HG03460 (cell line): ENCODE data around the gene CADPS.

Experiments
- ATAC-seq: cut with Tn5 transposase; IDR thresholded peaks from one replicate; pipeline ENCODE4 v1.9.1; 2021; ENCODE audit not compliant: unreplicated experiment

CADPS gene

GRCh38 chr3:62527474-62527873 lies 347.7 kb downstream of the CADPS start:
- no peak for ATAC-seq

GRCh38 chr3:62525281-62525680 lies 349.9 kb downstream of the CADPS start:
- no peak for ATAC-seq

GRCh38 chr3:62523672-62524071 lies 351.5 kb downstream of the CADPS start:
- no peak for ATAC-seq

GRCh38 chr3:62521464-62522105 lies 353.6 kb downstream of the CADPS start:
- ATAC-seq, result no peak

GRCh38 chr3:62503516-62503915 lies 371.7 kb downstream of the CADPS start:
- no peak for ATAC-seq

GRCh38 chr3:62502315-62503300 lies 372.6 kb downstream of the CADPS start:
- ATAC-seq, result no peak

GRCh38 chr3:62501289-62501668 lies 373.9 kb downstream of the CADPS start:
- no peak for ATAC-seq

GRCh38 chr3:62500556-62501288 lies 374.5 kb downstream of the CADPS start:
- no peak for ATAC-seq

GRCh38 chr3:62497156-62497555 lies 378.1 kb downstream of the CADPS start:
- ATAC-seq, result no peak

- no peak for ATAC-seq
These were observed 378.7 kb downstream of the CADPS start for GRCh38 chr3:62496503-62496902.

- no peak for ATAC-seq
These were observed 382.0 kb downstream of the CADPS start for GRCh38 chr3:62493109-62493801.

- ATAC-seq, result no peak
These were observed 392.3 kb downstream of the CADPS start for GRCh38 chr3:62482961-62483360.

- ATAC-seq, result no peak
These were observed 393.3 kb downstream of the CADPS start for GRCh38 chr3:62481962-62482361.

GRCh38 chr3:62480056-62480455 lies 395.2 kb downstream of the CADPS start:
- no peak for ATAC-seq

GRCh38 chr3:62479326-62479725 lies 395.9 kb downstream of the CADPS start:
- ATAC-seq, result no peak

GRCh38 chr3:62475306-62475705 lies 399.9 kb downstream of the CADPS start:
- ATAC-seq, result no peak

- ATAC-seq, result no peak
These were observed 407.1 kb downstream of the CADPS start for GRCh38 chr3:62467966-62468722.

GRCh38 chr3:62462788-62463187 lies 412.4 kb downstream of the CADPS start:
- no peak for ATAC-seq

GRCh38 chr3:62462104-62462762 lies 413.0 kb downstream of the CADPS start:
- ATAC-seq, result no peak

GRCh38 chr3:62454916-62455315 lies 420.3 kb downstream of the CADPS start:
- ATAC-seq, result no peak
